Panc1 (cell line): ENCODE measurements around the gene MYMK. TPM values are rescaled to one million over a fixed set of nuclear protein-coding genes. Genes with fewer than 3 reads are reported as not detected.

Experiments
- ATAC-seq: fragments of 200-7000 bp; cut with Tn5 transposase; 2 replicates; pipeline ENCODE4 v1.9.1; 2020; ENCODE audit warnings: mild to moderate bottlenecking, moderate library complexity
- BruUV-seq: library from RNA; stranded (reverse); fragments of 400-500 nt; replicated peaks from 2 replicates; lab custom pipeline; 2021; lab: Mats Ljungman, UMichigan
- CTCF ChIA-PET: fragments of 300-600 bp; sonication (Branson Sonifier 250); formaldehyde crosslinking; loops from one replicate; lab custom pipeline; 2022; ENCODE audit warnings: antibody characterized with exemption; lab: Charles Lee
- POLR2A ChIA-PET: fragments of 300-600 bp; sonication (Branson Sonifier 250); formaldehyde crosslinking; loops from one replicate; lab custom pipeline; 2022; ENCODE audit warnings: antibody characterized with exemption; lab: Charles Lee
- DNase-seq: peaks from one replicate; pipeline ENCODE4 v3.0.0-alpha.2; 2010; ENCODE audit warnings: low read depth, low spot score
- H3K27ac ChIP-seq: 2 replicates; pipeline ENCODE4 v1.5.1; 2011; ENCODE audit warnings: mild to moderate bottlenecking, low read length, inconsistent platforms
- H3K27me3 ChIP-seq: fragments of 200-500 bp; sonication (Bioruptor generic); 2 replicates; pipeline ENCODE4 v1.6.0; 2014; ENCODE audit warnings: low read length, inconsistent platforms; ENCODE audit not compliant: control insufficient read depth, insufficient read depth
- H3K36me3 ChIP-seq: fragments of 200-500 bp; sonication (Bioruptor generic); 2 replicates; pipeline ENCODE4 v1.5.1; 2014; ENCODE audit warnings: inconsistent platforms, mild to moderate bottlenecking, low read length, moderate library complexity; ENCODE audit not compliant: control insufficient read depth, insufficient read depth
- H3K4me1 ChIP-seq: 2 replicates; pipeline ENCODE4 v1.5.1; 2011; ENCODE audit warnings: inconsistent platforms, mild to moderate bottlenecking, low read length, moderate library complexity; ENCODE audit not compliant: control insufficient read depth, insufficient read depth
- H3K4me3 ChIP-seq, 2 experiments: 2 replicates each; pipeline ENCODE4 v1.5.1; 2011 to 2012; ENCODE audit warnings: low read depth in 2 of 2, low read length in 2 of 2, mild to moderate bottlenecking in 2 of 2, inconsistent platforms in 1 of 2, moderate library complexity in 1 of 2
- H3K9me3 ChIP-seq: fragments of 200-500 bp; sonication (Bioruptor generic); 2 replicates; pipeline ENCODE4 v1.5.1; 2014; ENCODE audit warnings: low read depth, mild to moderate bottlenecking, inconsistent platforms, low read length, moderate library complexity; ENCODE audit not compliant: control insufficient read depth, insufficient read depth
- POLR2AphosphoS5 ChIP-seq: IDR thresholded peaks from 2 replicates; pipeline ENCODE4 v1.6.1; 2012; ENCODE audit warnings: mild to moderate bottlenecking, low read depth, low read length, moderate library complexity
- REST ChIP-seq, 2 experiments: IDR thresholded peaks; 2 replicates each; pipeline ENCODE4 v1.6.1; 2011 to 2012; ENCODE audit warnings: low read depth in 2 of 2, control low read depth in 1 of 2, low read length in 1 of 2, mild to moderate bottlenecking in 1 of 2, moderate library complexity in 1 of 2; ENCODE audit not compliant: insufficient read depth in 1 of 2
- SIN3A ChIP-seq: IDR thresholded peaks from 2 replicates; pipeline ENCODE4 v1.6.1; 2012; ENCODE audit warnings: low read depth, mild to moderate bottlenecking, low read length, moderate library complexity, borderline replicate concordance; ENCODE audit not compliant: insufficient read depth
- TCF7L2 ChIP-seq: IDR thresholded peaks from 2 replicates; pipeline ENCODE4 v1.6.1; 2011; ENCODE audit warnings: mild to moderate bottlenecking, low read depth, low read length, inconsistent platforms
- in situ Hi-C: cut with HindIII; loops from 2 replicates; pipeline ENCODE4 v1.10.0; 2016; ENCODE audit warnings: low sequenced_read_pairs, low pct_unique_long_range_greater_than_20kb
- intact Hi-C: fragments of 100-400 bp; cut with micrococcal nuclease; formaldehyde crosslinking; loops from one replicate; pipeline ENCODE4 v1.10.0; 2022; ENCODE audit not compliant: unreplicated experiment
- total RNA-seq: library from RNA; stranded (reverse); gene quantifications from one replicate; pipeline ENCODE4 v1.2.1, GENCODE V29; 2021; ENCODE audit not compliant: unreplicated experiment
- TF ChIP-seq, protein P1 (sequence below): fragments of 450-650 bp; IDR thresholded peaks from 2 replicates; pipeline ENCODE4 v1.5.1; 2017; ENCODE audit warnings: mild to moderate bottlenecking

The MYMK gene
- total RNA-seq, 1 experiment from 2014 or later: not detected

DNA sequence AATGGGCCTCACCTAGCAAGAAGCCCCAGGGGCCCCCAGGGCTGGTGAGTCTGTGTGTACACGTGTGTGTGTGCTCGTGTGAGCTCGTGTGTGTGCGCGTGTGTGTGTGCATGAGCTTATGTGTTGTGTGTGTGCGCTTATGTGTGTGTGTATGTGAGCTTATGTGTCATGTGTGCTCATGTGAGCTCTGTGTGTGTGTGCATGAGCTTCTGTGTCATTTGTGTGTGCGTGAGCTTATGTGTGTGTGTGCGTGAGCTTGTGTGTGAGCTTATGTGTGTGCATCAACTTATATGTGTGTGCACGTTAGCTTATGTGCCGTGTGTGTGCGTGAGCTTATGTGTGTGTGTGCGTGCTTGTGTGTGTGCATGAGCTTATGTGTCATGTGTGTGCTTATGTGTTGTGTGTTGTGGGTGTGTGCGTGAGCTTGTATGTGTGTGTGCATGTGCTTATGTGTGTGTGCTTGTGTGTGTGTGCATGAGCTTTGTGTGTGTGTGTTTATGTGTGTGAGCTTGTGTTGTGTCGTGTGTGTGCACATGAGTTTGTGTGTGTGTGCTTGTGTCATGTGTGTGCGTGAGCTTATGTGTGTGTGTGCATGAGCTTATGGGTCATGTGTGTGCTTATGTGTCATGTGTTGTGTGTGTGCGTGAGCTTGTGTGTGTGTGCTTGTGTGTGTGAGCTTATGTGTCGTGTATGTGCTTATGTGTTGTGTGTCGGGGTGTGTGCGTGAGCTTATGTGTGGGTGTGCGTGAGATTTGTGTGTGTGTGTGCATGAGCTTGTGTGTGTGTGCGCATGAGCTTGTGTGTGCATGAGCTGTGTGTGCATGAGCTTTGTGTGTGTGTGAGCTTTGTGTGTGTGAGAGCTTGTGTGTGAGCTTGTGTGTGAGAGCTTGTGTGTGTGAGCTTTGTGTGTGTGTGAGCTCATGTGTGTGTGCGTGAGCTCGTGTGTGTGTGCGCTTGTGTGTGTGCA lies 29.1 kb downstream of the MYMK start:
- Histone ChIP-seq H3K27me3 (no peaks in the 10 kb centered on the region), H3K4me3 (no peak overlapping the region), H3K27ac (no peak overlapping the region), H3K9me3 (no peaks in the 10 kb centered on the region), H3K4me1 (no peaks in the 10 kb centered on the region; the same call in 1 of the 2 replicates), H3K36me3 (no peaks in the 10 kb centered on the region)
- ChIA-PET POLR2A (no interaction called here), CTCF (no interaction called here)
- DNase-seq (no peak), ATAC-seq (no peak)
- in situ Hi-C loops: no loop called here
- TF ChIP-seq TCF7L2 (no peak), REST (IDR thresholded peaks at IDR 0.05; ENCODE audit: insufficient read depth in 1 of 2, low read depth in 2 of 2, low read length in 1 of 2) (no peak)
- BruUV-seq: no TSS peak
- intact Hi-C loops: no loop called here

DNA sequence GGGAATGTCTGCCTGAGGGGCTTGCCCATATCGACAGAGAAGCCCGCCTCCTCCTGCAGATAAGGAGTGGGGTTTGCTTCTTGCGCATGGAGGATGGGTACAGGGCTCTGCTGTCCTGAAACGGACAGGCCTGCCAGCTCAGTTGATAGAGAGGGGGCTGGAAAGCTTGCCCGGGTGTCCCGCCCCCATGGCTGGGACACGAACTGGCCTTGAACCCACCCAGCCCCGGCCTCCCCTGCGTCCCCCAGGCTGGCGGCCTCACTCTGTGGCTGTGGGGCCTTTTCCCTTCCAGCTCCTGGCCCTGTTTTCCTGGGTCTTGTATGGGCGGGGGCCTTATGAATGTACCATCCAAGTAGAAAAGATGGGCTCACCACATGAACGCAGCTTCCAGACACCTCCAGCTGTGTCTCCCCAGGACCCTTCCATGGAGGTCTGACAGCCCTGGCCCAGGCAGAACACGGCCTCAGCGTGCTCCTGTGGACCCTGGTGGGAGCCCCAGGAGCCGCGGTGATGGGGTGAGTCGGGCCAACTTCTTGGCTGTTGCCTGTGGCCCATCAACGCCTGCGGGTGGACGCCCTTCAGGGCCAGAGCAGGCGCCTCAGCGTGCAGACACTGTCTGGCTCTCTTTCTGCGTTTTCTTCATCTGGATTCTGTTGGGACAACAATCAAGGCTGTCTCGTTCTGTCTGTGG lies 30.0 kb downstream of the MYMK start:
- Histone ChIP-seq H3K27ac (no peak overlapping the region), H3K4me1 (no peaks in the 10 kb centered on the region; the same call in 1 of the 2 replicates), H3K4me3 (no peak overlapping the region), H3K27me3 (no peaks in the 10 kb centered on the region), H3K36me3 (no peaks in the 10 kb centered on the region), H3K9me3 (no peaks in the 10 kb centered on the region)
- intact Hi-C loops: no loop called here
- no TSS peak for BruUV-seq
- DNase-seq (no peak), ATAC-seq (no peak)
- TF ChIP-seq, protein P1, sequence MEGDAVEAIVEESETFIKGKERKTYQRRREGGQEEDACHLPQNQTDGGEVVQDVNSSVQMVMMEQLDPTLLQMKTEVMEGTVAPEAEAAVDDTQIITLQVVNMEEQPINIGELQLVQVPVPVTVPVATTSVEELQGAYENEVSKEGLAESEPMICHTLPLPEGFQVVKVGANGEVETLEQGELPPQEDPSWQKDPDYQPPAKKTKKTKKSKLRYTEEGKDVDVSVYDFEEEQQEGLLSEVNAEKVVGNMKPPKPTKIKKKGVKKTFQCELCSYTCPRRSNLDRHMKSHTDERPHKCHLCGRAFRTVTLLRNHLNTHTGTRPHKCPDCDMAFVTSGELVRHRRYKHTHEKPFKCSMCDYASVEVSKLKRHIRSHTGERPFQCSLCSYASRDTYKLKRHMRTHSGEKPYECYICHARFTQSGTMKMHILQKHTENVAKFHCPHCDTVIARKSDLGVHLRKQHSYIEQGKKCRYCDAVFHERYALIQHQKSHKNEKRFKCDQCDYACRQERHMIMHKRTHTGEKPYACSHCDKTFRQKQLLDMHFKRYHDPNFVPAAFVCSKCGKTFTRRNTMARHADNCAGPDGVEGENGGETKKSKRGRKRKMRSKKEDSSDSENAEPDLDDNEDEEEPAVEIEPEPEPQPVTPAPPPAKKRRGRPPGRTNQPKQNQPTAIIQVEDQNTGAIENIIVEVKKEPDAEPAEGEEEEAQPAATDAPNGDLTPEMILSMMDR: no peak
- TF ChIP-seq TCF7L2 (no peak), POLR2AphosphoS5 (no peak), REST (IDR thresholded peaks at IDR 0.05; ENCODE audit: insufficient read depth in 1 of 2, low read depth in 2 of 2, low read length in 1 of 2) (no peak), SIN3A (no peak)
- ChIA-PET POLR2A (no interaction called here), CTCF (no interaction called here)
- in situ Hi-C loops: no loop called here
